ENCODE measurements around the gene C19orf33. TPM values are rescaled to one million over a fixed set of nuclear protein-coding genes. Genes with fewer than 3 reads are reported as not detected.

C19orf33 gene
- polyA plus RNA-seq, 1 donor (not counting 4 experiments of a cell fraction or from before 2014, with no cell fraction given), result 366 TPM

DNA sequence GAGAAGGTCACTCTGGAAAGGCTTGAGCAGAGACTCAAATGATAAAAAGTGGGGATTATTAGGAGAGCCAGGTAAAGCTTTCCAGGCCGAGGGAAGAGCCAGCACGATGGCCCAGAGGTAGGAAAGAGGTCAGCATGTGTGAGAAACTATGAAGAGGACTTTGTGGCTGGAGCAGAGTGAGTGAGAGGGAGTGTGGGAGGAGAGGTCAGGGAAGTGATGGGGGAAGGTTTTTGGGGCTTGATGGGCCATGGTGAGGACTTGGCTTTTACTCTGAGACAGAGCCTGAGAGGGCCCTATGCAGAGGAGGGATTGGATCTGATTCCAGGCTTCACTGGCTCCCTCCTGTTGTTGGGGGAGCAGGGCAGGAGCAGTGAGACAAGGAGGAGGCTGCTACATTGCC, 36.9 kb downstream of the C19orf33 start:
- Histone ChIP-seq H3K9me1 (ENCODE audit: control insufficient read depth, extremely low read depth, insufficient read depth, low read length) (no peaks in the 10 kb centered on the region), H3K4me2 (ENCODE audit: control insufficient read depth, extremely low read depth, insufficient read depth, low read depth, low read length) (no peak overlapping the region), H3K4me1 (ENCODE audit: control insufficient read depth, extremely low read depth, insufficient read depth, low read length) (peaks cover 18% of the 10 kb centered on the region), H3K36me3 (ENCODE audit: control insufficient read depth in 2 of 2, extremely low read depth in 1 of 2, insufficient read depth in 2 of 2, low read length in 2 of 2) (no peaks in the 10 kb centered on the region), H3K79me2 (ENCODE audit: control insufficient read depth, insufficient read depth, low read length) (no peaks in the 10 kb centered on the region), H3K9me3 (ENCODE audit: control insufficient read depth, low read depth, low read length) (no peaks in the 10 kb centered on the region), H2AFZ (ENCODE audit: control insufficient read depth, low read length) (no peak overlapping the region), H4K20me1 (ENCODE audit: control insufficient read depth, extremely low read depth, insufficient read depth, low read length) (no peaks in the 10 kb centered on the region), H3K9ac (ENCODE audit: control insufficient read depth, extremely low read depth, insufficient read depth, low read length) (no peak overlapping the region), H3K27ac (ENCODE audit: control insufficient read depth, insufficient read depth, low read length) (no peak overlapping the region), H3K4me3 (ENCODE audit: control insufficient read depth in 2 of 3, extremely low read depth in 1 of 3, insufficient read depth in 2 of 3, low read depth in 1 of 3, low read length in 3 of 3) (no peak overlapping the region), H3K27me3 (ENCODE audit: control insufficient read depth, extremely low read depth, insufficient read depth, low read length) (no peaks in the 10 kb centered on the region)
- dilution Hi-C loops (cut with MboI; ENCODE audit: extremely low pct_ligation_motif_present, low sequenced_read_pairs), result no loop called here
- DNase-seq (ENCODE audit: low read depth, low spot score) (no peak), FAIRE-seq (no peak)
- TF ChIP-seq EZH2 (IDR thresholded peaks at IDR 0.05; ENCODE audit: low read length), result no peak
- TF ChIP-seq, protein P1, sequence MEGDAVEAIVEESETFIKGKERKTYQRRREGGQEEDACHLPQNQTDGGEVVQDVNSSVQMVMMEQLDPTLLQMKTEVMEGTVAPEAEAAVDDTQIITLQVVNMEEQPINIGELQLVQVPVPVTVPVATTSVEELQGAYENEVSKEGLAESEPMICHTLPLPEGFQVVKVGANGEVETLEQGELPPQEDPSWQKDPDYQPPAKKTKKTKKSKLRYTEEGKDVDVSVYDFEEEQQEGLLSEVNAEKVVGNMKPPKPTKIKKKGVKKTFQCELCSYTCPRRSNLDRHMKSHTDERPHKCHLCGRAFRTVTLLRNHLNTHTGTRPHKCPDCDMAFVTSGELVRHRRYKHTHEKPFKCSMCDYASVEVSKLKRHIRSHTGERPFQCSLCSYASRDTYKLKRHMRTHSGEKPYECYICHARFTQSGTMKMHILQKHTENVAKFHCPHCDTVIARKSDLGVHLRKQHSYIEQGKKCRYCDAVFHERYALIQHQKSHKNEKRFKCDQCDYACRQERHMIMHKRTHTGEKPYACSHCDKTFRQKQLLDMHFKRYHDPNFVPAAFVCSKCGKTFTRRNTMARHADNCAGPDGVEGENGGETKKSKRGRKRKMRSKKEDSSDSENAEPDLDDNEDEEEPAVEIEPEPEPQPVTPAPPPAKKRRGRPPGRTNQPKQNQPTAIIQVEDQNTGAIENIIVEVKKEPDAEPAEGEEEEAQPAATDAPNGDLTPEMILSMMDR (optimal IDR thresholded peaks at IDR 0.05 in 1 of 3, IDR thresholded peaks at IDR 0.05 in 1 of 3, conservative IDR thresholded peaks at IDR 0.05 in 1 of 3; ENCODE audit: extremely low read depth in 1 of 3, insufficient read depth in 2 of 3, low read length in 3 of 3), result no peak

- Histone ChIP-seq H3K27me3 (ENCODE audit: control insufficient read depth, extremely low read depth, insufficient read depth, low read length) (no peaks in the 10 kb centered on the region), H3K36me3 (ENCODE audit: control insufficient read depth in 2 of 2, extremely low read depth in 1 of 2, insufficient read depth in 2 of 2, low read length in 2 of 2) (no peaks in the 10 kb centered on the region), H3K27ac (ENCODE audit: control insufficient read depth, insufficient read depth, low read length) (no peak overlapping the region), H3K9me1 (ENCODE audit: control insufficient read depth, extremely low read depth, insufficient read depth, low read length) (no peaks in the 10 kb centered on the region), H4K20me1 (ENCODE audit: control insufficient read depth, extremely low read depth, insufficient read depth, low read length) (no peaks in the 10 kb centered on the region), H2AFZ (ENCODE audit: control insufficient read depth, low read length) (no peak overlapping the region), H3K79me2 (ENCODE audit: control insufficient read depth, insufficient read depth, low read length) (no peaks in the 10 kb centered on the region), H3K4me2 (ENCODE audit: control insufficient read depth, extremely low read depth, insufficient read depth, low read depth, low read length) (no peak overlapping the region), H3K9me3 (ENCODE audit: control insufficient read depth, low read depth, low read length) (no peaks in the 10 kb centered on the region), H3K4me3 (ENCODE audit: control insufficient read depth in 2 of 3, extremely low read depth in 1 of 3, insufficient read depth in 2 of 3, low read depth in 1 of 3, low read length in 3 of 3) (no peak overlapping the region), H3K9ac (ENCODE audit: control insufficient read depth, extremely low read depth, insufficient read depth, low read length) (no peak overlapping the region), H3K4me1 (ENCODE audit: control insufficient read depth, extremely low read depth, insufficient read depth, low read length) (peaks cover 6% of the 10 kb centered on the region)
- FAIRE-seq (no peak), DNase-seq (ENCODE audit: low read depth, low spot score) (no peak)
- dilution Hi-C loops (cut with MboI; ENCODE audit: extremely low pct_ligation_motif_present, low sequenced_read_pairs), result no loop called here
- no peak for TF ChIP-seq EZH2 (IDR thresholded peaks at IDR 0.05; ENCODE audit: low read length)
- TF ChIP-seq, protein P1 (optimal IDR thresholded peaks at IDR 0.05 in 1 of 3, IDR thresholded peaks at IDR 0.05 in 1 of 3, conservative IDR thresholded peaks at IDR 0.05 in 1 of 3; ENCODE audit: extremely low read depth in 1 of 3, insufficient read depth in 2 of 3, low read length in 3 of 3), result no peak
Measured at GRCh38 chr19:38346837-38347236, 42.8 kb downstream of the C19orf33 start.

All from keratinocyte (primary cell).